Endometrial microvascular endothelial cells (primary cell): ENCODE data around the gene SEMA6C. TPM values are rescaled to one million over a fixed set of nuclear protein-coding genes. Genes with fewer than 3 reads are reported as not detected.
"Not testable (repeated sequence)": the region's sequence is repeated elsewhere in the genome, so short reads cannot be mapped to it uniquely, and the experiment has no call there.

Experiments
- in situ Hi-C: cut with HindIII; loops from 2 replicates; pipeline ENCODE4 v1.10.0; 2017; ENCODE audit warnings: low sequenced_read_pairs, low pct_unique_long_range_greater_than_20kb; ENCODE audit errors: inconsistent ontology term
- total RNA-seq: library from RNA; depleted of rRNA; stranded (reverse); fragments of >200 nt; gene quantifications from one replicate; pipeline ENCODE4 v1.2.3, GENCODE V29; 2015; ENCODE audit errors: inconsistent ontology term

Gene SEMA6C
- 51.7 TPM for total RNA-seq

- in situ Hi-C loops, result no loop called here
These were observed at the start of gene SEMA6C for GRCh38 chr1:151146412-151147131. Gene SEMA6C (minus strand): TSS chr1:151146631. CDS start chr1:151142621, 4,010 bp downstream.

DNA sequence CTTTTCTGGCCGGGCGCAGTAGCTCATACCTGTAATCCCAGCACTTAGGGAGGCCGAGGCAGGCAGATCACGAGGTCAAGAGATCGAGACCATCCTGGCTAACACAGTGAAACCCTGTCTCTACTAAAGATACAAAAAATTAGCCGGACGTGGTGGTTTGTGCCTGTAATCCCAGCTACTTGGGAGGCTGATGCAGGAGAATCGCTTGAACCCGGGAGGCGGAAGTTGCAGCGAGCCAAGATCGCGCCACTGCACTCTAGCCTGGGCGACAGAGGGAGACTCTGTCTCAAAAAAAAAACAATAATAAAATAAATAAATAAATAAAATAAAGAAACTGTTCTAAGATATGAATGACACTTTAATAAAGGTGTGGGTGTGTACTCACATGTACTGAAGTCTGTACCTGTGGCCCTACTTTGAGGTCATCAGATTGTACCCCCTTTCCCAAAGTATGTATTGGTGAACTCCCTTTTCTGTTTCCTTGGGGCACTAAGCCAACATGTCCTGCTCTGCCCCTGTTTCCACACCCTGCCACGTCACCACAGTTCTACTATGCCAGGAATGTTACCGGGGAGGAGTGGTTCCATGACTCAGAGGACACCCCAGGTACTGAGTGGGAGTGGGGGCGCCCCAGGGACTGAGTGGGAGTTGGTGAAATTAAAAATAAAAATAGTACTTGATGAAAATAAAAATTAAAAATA lies 48.6 kb upstream of the SEMA6C start:
- in situ Hi-C loops, result not testable (repeated sequence)

DNA sequence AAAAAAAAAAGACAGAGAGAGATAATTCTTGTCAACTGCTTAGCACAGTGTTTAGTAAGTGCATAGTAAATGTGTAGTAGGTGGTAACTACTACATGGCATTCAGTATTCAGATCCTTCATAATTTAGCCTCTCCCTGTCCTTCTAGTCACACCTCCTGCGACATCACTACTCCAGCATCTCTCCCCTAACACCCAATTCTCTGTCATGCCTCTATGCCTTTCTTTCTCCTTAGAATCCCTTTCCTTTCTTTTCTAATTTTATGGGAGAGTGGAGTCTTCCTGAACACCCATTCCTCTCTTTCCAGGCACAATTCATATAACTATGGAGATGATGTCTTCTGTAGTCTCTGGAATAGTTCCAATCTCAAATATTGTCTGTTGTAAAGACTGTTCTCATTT lies 47.4 kb upstream of the SEMA6C start:
- in situ Hi-C loops, result no loop called here

DNA sequence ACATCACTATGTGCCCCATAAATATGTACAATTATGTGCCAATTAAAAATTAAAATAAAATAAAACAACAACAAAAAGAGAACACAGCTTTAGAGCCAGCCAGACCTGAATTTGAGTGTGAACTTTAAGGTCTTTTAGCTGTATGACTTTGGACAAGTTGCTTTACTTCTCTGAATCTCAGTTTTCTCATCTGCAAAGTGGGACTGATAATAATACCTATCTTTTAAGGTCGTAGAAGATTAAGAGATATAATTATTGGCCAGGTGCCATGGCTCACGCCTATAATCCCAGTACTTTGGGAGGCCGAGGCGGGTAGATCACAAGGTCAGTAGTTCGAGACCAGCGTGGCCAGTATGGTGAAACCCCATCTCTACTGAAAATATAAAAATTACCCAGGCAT lies 46.9 kb upstream of the SEMA6C start:
- in situ Hi-C loops, result no loop called here

DNA sequence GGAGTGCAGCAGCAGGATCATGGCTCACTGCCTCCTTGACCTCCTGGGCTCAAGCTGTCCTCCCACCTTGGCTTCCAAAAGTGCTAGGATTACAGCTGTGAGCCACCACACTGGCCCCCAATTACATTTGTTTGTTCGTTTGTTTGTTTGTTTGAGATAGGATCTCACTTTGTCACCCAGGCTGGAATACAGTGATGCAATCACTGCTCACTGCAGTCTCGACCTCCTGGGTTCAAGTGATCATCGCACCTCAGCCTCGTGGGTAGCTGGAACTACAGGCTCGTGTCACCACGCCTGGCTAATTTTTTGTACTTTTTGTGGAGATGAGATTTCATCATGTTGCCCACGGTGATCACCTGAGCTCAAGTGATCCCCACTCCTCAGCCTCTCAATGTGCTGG lies 45.6 kb upstream of the SEMA6C start:
- in situ Hi-C loops, result no loop called here

DNA sequence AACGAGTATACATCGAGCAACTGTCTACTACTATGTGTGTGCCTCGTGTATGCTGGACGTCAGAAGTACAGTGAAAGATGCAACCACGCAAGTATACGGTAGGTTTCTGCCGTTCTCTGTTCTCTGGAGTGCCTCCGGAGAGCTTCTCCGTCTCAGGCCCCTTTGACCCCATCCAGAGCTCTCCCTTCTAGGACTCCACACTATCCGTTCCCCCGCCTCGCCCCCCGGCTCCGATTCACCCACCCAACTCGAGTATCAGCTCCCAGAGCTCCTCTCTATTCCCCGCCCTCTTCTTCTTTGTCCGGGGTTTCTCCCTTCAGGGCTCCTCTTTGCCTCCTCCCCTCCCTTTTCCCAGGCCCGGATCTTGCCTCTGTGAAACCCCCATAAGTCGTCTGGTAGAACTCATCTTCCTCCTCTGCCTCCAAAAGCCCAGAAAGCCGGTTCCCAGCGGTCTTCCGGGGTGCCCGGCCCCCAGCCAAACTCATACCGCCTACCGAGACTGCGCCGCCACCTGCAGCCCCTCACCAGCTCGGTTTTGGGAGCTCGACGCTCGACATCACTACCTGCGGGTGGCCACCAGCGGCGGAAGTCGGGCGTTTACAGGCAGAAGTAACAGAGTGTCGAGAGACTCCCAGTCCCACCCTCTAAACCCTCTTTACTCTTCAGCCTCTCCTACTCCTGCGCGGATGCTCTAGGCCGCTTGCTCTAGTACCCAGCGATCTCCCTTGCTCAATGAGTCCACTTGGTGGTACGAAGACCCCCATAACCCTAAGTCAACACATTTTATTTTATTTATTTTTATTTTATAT lies 43.4 kb upstream of the SEMA6C start, which contains the start of gene VPS72:
VPS72 (minus strand) TSS at position 561 of the 809 bp plus-strand sequence; CDS start at position 485, 76 bp downstream.
- in situ Hi-C loops, result no loop called here

- in situ Hi-C loops, result not testable (repeated sequence)
These were observed 42.2 kb upstream of the SEMA6C start for GRCh38 chr1:151188667-151189066.

DNA sequence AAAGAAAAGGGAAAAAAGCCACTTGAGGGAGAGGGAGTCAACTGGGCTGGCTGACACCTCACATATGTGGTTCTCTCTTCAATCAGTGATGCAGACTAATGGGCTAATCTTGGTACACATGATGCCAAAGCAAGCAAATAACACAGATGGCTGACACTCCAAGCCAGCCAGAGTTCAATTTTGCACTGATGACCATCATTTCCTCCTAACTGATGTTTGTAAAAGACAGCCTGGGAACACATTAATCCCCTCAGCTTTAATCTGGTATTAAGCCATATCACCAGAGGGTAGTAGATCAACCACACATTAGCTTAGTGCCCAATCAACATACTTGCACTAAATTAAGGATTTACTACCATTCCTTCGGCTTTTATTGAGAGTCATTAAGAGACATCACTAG lies 40.8 kb upstream of the SEMA6C start:
- in situ Hi-C loops, result no loop called here

DNA sequence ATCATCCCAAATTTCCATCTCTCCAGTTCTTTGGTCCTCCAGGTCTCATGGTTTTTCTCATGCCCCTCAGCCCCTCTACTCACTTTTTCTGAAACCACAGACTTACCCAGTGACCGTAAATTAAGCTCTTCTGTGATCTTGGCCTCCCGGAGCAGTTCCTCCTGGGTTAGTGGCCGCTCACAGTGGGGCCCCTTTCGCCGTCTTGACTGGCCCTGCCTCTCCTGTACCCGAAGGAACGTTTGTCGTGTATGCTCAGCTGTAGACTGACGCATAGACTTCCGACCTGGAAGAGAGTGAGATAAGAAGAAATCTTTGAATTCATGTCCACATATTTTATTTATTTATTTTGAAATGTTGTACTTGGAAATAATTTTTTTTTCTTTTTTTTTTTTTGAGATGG lies 37.8 kb upstream of the SEMA6C start:
- in situ Hi-C loops, result no loop called here

DNA sequence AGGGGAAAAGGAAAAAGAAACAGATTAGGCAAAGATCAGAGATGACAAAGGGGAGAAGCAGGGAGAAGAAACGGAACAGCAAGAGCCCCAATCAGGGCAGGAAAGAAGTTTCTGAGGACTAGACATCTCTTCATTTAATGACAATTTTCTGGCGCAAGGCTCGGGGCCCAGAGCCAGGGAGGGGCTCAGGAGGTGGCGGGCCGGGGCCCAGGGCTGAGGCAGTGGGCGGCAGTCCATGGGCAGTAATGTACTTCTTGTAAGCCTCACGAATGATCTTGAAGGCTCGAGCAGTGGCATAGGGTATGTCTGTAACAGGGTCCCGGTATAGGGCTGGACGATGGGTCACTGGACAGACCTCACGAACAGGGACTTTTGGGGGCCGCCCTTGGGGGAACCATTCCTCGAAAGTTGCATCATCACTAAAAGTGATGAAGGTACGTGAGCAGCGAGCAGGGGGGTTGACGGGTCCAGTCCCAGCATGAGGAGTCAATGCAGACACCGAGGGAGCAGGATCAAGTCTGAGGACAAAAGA lies 30.1 kb upstream of the SEMA6C start:
- in situ Hi-C loops, result no loop called here

- in situ Hi-C loops, result no loop called here
These were observed 29.4 kb upstream of the SEMA6C start, which contains the start of gene TMOD4 for GRCh38 chr1:151175863-151176262. Gene TMOD4 (minus strand): TSS chr1:151175981. CDS start chr1:151174875, 1,106 bp downstream.

- in situ Hi-C loops, result no loop called here
These were observed 28.8 kb upstream of the SEMA6C start for GRCh38 chr1:151175041-151175741.

DNA sequence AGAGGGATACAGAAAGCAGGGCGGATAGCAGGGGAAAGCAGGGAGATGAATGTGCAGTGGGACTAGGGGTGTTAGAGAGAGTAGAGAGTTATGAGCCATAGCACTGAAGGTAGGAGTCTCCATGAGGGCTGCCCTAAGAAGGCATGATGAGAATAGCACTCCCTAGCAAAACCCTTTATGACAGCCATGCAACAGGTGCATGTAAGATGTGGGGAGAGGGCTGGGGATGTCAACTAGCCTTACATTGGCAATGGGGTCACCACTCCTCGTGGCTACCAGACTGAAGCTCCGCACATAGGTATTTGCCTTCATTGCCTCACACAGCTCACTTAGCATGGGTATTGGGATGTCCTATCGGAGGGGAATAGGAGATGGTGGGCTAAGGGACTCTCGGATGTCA lies 24.8 kb upstream of the SEMA6C start:
- in situ Hi-C loops, result no loop called here

DNA sequence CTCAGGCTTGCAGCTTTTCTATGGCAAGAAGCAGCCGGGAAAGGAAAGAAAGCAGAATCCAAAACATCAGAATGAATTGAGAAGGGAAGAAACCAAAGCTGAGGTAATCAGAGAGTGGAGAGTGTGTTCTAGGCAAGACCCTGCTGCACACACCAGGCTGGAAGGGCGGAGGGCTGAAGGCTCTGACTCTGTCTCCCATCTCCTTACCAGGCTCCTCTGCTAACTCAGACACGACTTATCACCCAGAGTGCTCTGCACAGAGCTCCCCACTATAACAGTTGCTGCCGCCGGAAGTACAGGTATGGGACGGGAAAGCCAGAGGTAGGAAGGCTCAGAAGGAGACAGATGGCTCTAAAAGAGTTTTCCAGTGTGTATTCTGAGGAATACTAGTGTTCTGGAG lies 20.7 kb upstream of the SEMA6C start:
- in situ Hi-C loops, result no loop called here

DNA sequence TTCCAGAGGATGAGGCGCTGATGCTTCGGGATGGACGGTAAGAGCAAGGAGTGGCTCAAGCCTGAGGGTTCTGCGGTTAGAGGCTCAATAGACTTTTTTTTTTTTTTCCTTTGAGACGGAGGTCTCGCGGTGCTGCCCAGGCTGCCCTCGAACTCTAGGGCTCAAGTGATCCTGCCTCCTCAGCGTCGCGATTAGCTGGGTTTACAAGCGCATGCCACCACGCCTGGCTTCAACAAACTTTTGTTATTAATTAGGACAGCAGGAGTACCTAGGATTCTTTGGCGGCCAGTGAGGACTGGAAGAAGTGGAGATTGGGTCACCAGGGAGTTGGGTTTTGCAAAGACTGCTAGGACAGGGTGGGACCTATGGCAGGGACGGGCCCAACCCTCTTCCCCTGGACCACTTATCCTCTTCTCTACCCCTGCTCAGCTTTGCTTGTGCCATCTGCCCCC lies 20.1 kb upstream of the SEMA6C start:
- in situ Hi-C loops, result no loop called here

GRCh38 chr1:151165738-151166504 lies 19.5 kb upstream of the SEMA6C start, which contains the start of the genes LYSMD1 and SCNM1:
Gene LYSMD1 (minus strand): TSS chr1:151165902. CDS start chr1:151165258, 644 bp downstream.
Gene SCNM1 (plus strand): TSS chr1:151166144. CDS start chr1:151166153, 9 bp downstream.
- in situ Hi-C loops, result no loop called here

DNA sequence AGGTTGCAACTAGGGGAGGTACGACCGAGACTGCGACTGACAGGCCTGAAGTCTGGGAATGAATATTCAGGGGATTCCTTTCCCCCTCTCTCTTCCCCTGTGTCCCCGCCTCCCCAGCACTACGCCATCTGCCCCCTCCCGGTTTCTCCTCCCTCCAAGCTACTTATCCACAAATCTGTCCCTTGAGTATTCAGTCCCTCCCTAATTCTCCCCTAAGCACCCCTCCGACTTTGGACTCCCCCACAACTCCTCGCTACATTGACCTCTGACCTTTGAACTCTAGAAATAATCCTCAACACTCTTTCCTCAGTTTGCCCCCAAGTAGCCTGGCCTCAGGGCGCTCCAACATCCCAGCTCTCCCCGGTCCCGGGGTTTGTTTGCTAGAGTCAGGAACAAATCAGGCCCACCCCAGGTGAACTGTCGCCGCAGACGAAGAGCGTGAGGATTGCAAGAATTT lies 18.9 kb upstream of the SEMA6C start:
- in situ Hi-C loops, result no loop called here
